ENCODE results near the gene HPX.
"Not testable (repeated sequence)": the region's sequence is repeated elsewhere in the genome, so short reads cannot be mapped to it uniquely, and the experiment has no call there.

DNA sequence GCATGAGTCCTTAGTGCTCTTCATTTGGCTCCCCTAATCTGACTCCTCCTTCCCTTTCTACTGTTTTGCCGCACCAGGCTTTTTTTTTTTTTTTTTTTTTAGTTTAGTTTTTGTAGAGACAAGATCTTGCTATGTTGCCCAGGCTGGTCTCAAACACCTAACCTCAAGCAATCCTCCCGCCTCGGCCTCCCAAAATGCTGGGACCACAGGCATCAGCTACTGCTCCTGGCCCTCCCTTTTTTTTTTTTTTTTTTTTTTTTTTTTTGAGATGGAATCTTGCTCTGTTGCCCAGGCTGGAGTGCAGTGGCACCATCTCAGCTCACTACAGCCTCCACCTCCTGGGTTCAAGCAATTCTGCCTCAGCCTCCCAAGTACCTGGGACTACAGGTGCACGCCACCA, 48.5 kb downstream of the HPX start:
- TF ChIP-seq RFX5 (IDR thresholded peaks at IDR 0.05; ENCODE audit: low read depth, low read length); POLR2A (IDR thresholded peaks at IDR 0.05; ENCODE audit: low read depth, low read length); RAD21 (IDR thresholded peaks at IDR 0.05; ENCODE audit: low read length); MAFK (IDR thresholded peaks at IDR 0.05; ENCODE audit: low read depth, low read length); MXI1 (IDR thresholded peaks at IDR 0.05; ENCODE audit: borderline replicate concordance, low read depth, low read length); SMC3 (IDR thresholded peaks at IDR 0.05; ENCODE audit: low read depth, low read length); BHLHE40 (IDR thresholded peaks at IDR 0.05; ENCODE audit: low read depth, low read length); FOS (IDR thresholded peaks at IDR 0.05; ENCODE audit: low read depth, low read length); CEBPB (IDR thresholded peaks at IDR 0.05; ENCODE audit: low read depth, low read length): not testable (repeated sequence)
- TF ChIP-seq, protein P1, sequence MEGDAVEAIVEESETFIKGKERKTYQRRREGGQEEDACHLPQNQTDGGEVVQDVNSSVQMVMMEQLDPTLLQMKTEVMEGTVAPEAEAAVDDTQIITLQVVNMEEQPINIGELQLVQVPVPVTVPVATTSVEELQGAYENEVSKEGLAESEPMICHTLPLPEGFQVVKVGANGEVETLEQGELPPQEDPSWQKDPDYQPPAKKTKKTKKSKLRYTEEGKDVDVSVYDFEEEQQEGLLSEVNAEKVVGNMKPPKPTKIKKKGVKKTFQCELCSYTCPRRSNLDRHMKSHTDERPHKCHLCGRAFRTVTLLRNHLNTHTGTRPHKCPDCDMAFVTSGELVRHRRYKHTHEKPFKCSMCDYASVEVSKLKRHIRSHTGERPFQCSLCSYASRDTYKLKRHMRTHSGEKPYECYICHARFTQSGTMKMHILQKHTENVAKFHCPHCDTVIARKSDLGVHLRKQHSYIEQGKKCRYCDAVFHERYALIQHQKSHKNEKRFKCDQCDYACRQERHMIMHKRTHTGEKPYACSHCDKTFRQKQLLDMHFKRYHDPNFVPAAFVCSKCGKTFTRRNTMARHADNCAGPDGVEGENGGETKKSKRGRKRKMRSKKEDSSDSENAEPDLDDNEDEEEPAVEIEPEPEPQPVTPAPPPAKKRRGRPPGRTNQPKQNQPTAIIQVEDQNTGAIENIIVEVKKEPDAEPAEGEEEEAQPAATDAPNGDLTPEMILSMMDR (conservative IDR thresholded peaks at IDR 0.05; ENCODE audit: low read depth, low read length), result not testable (repeated sequence)
- TF ChIP-seq, protein P2, sequence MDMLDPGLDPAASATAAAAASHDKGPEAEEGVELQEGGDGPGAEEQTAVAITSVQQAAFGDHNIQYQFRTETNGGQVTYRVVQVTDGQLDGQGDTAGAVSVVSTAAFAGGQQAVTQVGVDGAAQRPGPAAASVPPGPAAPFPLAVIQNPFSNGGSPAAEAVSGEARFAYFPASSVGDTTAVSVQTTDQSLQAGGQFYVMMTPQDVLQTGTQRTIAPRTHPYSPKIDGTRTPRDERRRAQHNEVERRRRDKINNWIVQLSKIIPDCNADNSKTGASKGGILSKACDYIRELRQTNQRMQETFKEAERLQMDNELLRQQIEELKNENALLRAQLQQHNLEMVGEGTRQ (IDR thresholded peaks at IDR 0.05; ENCODE audit: low read depth, low read length), result not testable (repeated sequence)
- TF ChIP-seq, protein P3, sequence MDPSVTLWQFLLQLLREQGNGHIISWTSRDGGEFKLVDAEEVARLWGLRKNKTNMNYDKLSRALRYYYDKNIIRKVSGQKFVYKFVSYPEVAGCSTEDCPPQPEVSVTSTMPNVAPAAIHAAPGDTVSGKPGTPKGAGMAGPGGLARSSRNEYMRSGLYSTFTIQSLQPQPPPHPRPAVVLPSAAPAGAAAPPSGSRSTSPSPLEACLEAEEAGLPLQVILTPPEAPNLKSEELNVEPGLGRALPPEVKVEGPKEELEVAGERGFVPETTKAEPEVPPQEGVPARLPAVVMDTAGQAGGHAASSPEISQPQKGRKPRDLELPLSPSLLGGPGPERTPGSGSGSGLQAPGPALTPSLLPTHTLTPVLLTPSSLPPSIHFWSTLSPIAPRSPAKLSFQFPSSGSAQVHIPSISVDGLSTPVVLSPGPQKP (IDR thresholded peaks at IDR 0.05; ENCODE audit: borderline replicate concordance, low read depth, low read length), result not testable (repeated sequence)
